Measurements from ENCODE around the gene TTC34.
A peak's percentile ranks its signal among the peaks of the same experiment; 100 is the strongest.

TTC34 gene

GRCh38 chr1:2594001-2594640, 207.4 kb downstream of the TTC34 start:
- DNase-seq = no peak
- TF ChIP-seq POLR2A (IDR thresholded peaks at IDR 0.05; ENCODE audit: low read length) (no peak), GATA1 (IDR thresholded peaks at IDR 0.05; ENCODE audit: low read depth, low read length) (no peak)

- DNase-seq = no peak
- TF ChIP-seq GATA1 (IDR thresholded peaks at IDR 0.05; ENCODE audit: low read depth, low read length) (no peak), POLR2A (IDR thresholded peaks at IDR 0.05; ENCODE audit: low read length) (no peak)
Observed at GRCh38 chr1:2593251-2593878, 208.1 kb downstream of the TTC34 start.

- DNase-seq = no peak
- TF ChIP-seq GATA1 (IDR thresholded peaks at IDR 0.05; ENCODE audit: low read depth, low read length) = no peak
Observed at GRCh38 chr1:2592672-2593071, 208.8 kb downstream of the TTC34 start.

DNA sequence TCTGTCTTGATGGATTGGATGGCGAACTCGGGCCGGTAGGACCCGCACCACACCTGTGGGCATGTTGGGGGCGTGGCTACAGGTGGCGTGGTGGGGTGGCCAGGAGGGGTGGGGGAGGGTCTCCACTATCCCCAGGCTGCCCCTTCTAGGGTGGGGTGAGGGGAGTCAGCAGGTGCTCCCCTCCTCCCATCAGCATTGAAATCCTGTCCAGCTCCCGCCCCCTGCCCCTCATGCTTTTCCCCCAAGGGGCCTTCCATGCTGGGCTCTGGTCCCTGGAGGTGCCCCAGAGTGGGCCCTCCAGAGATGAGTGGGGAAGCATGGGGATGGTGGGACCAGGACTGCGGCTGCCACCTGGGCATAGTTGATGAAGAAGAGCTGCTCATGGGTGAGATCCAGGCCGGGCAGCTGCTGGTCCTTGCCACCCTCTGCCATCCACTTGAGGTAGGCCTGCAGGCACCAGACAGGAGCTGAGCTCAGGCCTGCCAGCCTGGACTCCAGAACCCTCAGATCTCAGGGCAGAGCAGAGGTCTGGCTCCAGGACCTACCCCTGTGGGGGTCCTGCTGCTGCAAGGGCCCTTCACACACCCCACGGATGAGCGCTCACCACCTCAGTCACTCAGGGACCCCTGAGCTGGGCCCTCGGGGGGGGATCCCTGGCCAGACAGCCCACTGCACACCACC, 209.8 kb downstream of the TTC34 start:
- TF ChIP-seq POLR2A (IDR thresholded peaks at IDR 0.05; ENCODE audit: low read length) (no peak), GATA1 (IDR thresholded peaks at IDR 0.05; ENCODE audit: low read depth, low read length) (no peak)
- DNase-seq = no peak

GRCh38 chr1:2591233-2591580, 210.3 kb downstream of the TTC34 start:
- no peak for DNase-seq
- no peak for TF ChIP-seq POLR2A (IDR thresholded peaks at IDR 0.05; ENCODE audit: low read length)
- TF ChIP-seq GATA1 (IDR thresholded peaks at IDR 0.05; ENCODE audit: low read depth, low read length) = no peak

DNA sequence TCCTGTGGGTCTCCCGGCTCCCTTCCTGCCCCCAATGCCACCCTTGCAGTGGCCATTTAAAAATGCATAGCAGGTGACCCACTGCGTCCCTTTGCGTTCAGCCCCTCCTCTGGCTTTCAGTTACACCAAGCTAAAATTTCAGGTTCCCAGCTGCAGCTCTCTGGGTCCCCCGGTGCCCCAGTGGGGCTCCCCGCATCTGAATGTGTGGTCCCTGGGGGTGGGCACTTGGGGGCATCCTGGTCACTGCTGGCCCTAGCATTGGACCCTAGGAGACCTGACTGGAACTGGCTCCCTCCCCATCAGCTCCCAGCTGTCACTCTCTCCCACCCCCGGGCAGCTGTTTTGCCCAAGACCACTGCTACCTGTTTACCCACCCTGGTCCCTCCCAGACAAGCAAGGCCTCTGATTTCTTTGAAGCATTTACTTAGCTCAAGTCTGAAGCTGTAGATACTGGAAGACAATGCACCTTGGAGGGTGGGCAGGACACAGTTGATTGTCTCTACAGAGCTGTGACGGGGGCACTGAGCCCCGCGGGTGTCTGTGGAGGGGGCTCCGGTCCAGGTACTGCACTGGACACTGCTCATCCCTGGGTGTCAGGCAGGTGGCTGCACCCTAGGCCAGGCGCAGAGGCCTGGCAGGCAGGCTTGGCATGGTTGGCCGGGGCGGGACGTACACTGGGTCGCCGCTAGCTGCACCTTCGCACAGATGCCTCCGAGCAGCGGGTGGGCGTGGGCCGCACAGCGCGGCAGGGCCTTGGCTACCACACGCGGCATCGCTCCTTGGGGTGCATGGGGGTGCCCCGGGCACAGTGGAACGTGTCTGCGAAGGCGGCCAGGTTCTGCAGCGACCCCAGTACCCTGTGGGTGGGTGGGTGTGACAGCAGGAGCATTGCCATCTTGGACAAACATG, 211.0 kb downstream of the TTC34 start:
- no peak for DNase-seq
- TF ChIP-seq GATA1 (IDR thresholded peaks at IDR 0.05; ENCODE audit: low read depth, low read length) (no peak), POLR2A (IDR thresholded peaks at IDR 0.05; ENCODE audit: low read length) (no peak)

- TF ChIP-seq POLR2A (IDR thresholded peaks at IDR 0.05; ENCODE audit: low read length) = no peak
- no peak for TF ChIP-seq GATA1 (IDR thresholded peaks at IDR 0.05; ENCODE audit: low read depth, low read length)
- no peak for DNase-seq
Observed at GRCh38 chr1:2589431-2590232, 211.9 kb downstream of the TTC34 start.

GRCh38 chr1:2588661-2589430, 212.6 kb downstream of the TTC34 start:
- no peak for DNase-seq
- no peak for TF ChIP-seq GATA1 (IDR thresholded peaks at IDR 0.05; ENCODE audit: low read depth, low read length)
- TF ChIP-seq POLR2A (IDR thresholded peaks at IDR 0.05; ENCODE audit: low read length) = no peak

DNA sequence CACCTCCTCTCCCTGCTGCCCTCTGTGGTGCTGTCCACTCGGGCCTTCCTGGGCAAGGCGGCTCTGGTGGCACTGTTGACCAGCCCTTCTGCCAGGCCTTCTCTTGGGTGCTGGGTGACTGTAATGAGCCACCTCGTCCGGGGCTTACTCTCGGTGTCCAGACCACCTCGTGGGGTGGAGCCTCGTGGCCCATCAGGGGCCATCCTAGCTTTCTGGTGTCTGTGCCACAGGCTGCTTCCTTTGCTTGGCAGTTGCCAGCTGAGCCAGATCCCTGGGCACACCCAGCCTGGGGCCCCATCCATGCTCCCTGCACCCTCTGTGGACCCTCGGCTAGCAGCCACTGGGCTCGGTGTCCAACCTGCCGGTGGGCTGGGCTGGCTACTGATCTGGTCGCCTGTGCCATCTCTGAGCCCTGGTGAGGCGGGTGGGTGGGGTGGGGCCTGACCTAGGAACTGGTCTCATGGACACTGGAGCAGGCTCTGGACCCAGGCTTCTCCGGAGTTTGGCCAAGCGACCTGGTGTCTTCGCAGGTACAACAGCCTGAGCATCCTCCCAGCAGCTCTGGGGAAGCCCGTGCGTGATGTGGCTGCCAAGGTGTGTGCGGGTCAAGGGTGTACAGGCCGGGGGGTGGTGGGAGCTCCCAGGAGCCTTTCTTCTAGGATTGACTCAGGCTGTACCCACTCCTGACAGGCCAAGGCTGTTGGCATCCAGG, 213.5 kb downstream of the TTC34 start:
- no peak for DNase-seq
- TF ChIP-seq GATA1 (IDR thresholded peaks at IDR 0.05; ENCODE audit: low read depth, low read length) (no peak), POLR2A (IDR thresholded peaks at IDR 0.05; ENCODE audit: low read length) (no peak)

- TF ChIP-seq GATA1 (IDR thresholded peaks at IDR 0.05; ENCODE audit: low read depth, low read length) (no peak), POLR2A (IDR thresholded peaks at IDR 0.05; ENCODE audit: low read length) (no peak)
- peak in 1 of 2 experiments; percentile 39 for DNase-seq
Observed at GRCh38 chr1:2587071-2587859, 214.2 kb downstream of the TTC34 start.
